Measurements from ENCODE around the gene ZNF438. TPM values are rescaled to one million over a fixed set of nuclear protein-coding genes. Genes with fewer than 3 reads are reported as not detected.

ZNF438 gene
- polyA plus RNA-seq, 3 donors = 5.4 to 11.1 (median 9.3) TPM

DNA sequence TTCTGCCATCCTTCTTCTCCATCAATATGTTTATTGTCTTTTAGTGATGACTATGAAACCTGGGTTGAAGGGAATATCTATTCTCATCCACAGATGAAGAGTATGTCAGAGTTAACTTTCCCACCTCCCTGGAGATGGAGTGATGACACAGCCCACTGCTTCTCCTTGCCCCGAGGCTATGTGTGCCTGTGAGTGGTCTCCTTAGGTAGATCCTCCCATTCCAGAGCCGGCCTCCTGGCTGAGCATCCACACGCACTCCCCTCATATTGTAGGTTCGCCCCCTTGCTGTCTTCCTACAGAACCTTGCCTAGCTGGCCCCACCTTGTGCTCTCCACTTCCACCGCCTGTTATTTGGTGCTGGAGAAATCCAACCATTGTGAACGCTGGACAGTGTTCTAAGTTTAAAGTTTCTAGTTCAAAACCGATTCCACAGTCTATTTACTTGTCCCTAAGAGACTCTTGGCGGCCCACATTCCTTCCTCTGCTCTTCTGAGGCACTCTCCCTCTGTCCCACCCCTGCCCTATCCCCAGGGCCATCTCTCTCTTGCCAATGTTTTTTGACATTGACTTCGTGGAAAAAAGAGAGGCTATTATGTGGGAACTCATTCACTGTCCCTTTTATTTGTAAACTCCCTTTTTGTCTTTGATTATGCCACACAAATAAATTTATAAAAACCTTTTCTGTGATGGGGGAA is 168.0 kb downstream of the ZNF438 start:
- H3K36me3 ChIP-seq (replicated peaks in 1 of 2; ENCODE audit: control insufficient read depth in 1 of 2, insufficient read depth in 2 of 2, low read length in 2 of 2) = peaks cover 3 to 4% of the 10 kb centered on the region in 2 donors
- intact Hi-C loops (cut with micrococcal nuclease) = loop anchor here in 1 of 2 donors (10.0 kb wide), 1 partner anchor 51 kb away; no protein-coding TSS in a partner anchor
- H3K27me3 ChIP-seq (ENCODE audit: control insufficient read depth in 2 of 2, insufficient read depth in 2 of 2, low read length in 2 of 2) = no peaks in the 10 kb centered on the region
- no peak overlapping the region for H3K4me2 ChIP-seq (replicated peaks; ENCODE audit: extremely low read depth, low read length, poor library complexity, severe bottlenecking)
- H3K4me3 Mint-ChIP-seq = no peak overlapping the region
- WGBS (ENCODE audit: insufficient coverage) = 84% methylated on average over 4 of the region's 9 CpGs
- peak overlapping the region in 5 of 7 donors; percentile 17 to 84 (median 68) for H3K27ac Mint-ChIP-seq
- peak overlapping the region in 1 of 2 donors; percentile 57 for H3K27ac ChIP-seq (ENCODE audit: low read depth in 1 of 2, low read length in 2 of 2)
- DNase-seq = no peak
- TF ChIP-seq, protein P1, sequence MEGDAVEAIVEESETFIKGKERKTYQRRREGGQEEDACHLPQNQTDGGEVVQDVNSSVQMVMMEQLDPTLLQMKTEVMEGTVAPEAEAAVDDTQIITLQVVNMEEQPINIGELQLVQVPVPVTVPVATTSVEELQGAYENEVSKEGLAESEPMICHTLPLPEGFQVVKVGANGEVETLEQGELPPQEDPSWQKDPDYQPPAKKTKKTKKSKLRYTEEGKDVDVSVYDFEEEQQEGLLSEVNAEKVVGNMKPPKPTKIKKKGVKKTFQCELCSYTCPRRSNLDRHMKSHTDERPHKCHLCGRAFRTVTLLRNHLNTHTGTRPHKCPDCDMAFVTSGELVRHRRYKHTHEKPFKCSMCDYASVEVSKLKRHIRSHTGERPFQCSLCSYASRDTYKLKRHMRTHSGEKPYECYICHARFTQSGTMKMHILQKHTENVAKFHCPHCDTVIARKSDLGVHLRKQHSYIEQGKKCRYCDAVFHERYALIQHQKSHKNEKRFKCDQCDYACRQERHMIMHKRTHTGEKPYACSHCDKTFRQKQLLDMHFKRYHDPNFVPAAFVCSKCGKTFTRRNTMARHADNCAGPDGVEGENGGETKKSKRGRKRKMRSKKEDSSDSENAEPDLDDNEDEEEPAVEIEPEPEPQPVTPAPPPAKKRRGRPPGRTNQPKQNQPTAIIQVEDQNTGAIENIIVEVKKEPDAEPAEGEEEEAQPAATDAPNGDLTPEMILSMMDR (IDR thresholded peaks at IDR 0.05) = no peak
- no peaks in the 10 kb centered on the region for H3K9me3 ChIP-seq (replicated peaks in 1 of 2; ENCODE audit: control insufficient read depth in 1 of 2, insufficient read depth in 1 of 2, low read length in 2 of 2)
- H3K9me3 Mint-ChIP-seq = peaks cover 0 to 4% (median 0%) of the 10 kb centered on the region in 7 donors
- H3K36me3 Mint-ChIP-seq = peaks cover 15 to 27% of the 10 kb centered on the region in 2 donors
- no peaks in the 10 kb centered on the region for H4K20me1 ChIP-seq (ENCODE audit: insufficient read depth, low read length)
- peaks cover 68% of the 10 kb centered on the region for H3K4me1 Mint-ChIP-seq
- peaks cover 44 to 60% of the 10 kb centered on the region in 2 donors for H3K4me1 ChIP-seq (ENCODE audit: control insufficient read depth in 1 of 2, insufficient read depth in 2 of 2, low read length in 2 of 2)
- H3K79me2 ChIP-seq (ENCODE audit: insufficient read depth, low read length) = peaks cover 5% of the 10 kb centered on the region
- no peak overlapping the region for H3K4me3 ChIP-seq (replicated peaks in 1 of 3; ENCODE audit: low read depth in 2 of 3, low read length in 3 of 3)
- H3K27me3 Mint-ChIP-seq (ENCODE audit: low read depth in 3 of 3) = no peaks in the 10 kb centered on the region
- H3K9ac ChIP-seq (ENCODE audit: insufficient read depth, low read length, poor library complexity, severe bottlenecking) = no peak overlapping the region
- no peak overlapping the region for H2AFZ ChIP-seq (ENCODE audit: insufficient read depth, low read depth, low read length, poor library complexity, severe bottlenecking)

DNA sequence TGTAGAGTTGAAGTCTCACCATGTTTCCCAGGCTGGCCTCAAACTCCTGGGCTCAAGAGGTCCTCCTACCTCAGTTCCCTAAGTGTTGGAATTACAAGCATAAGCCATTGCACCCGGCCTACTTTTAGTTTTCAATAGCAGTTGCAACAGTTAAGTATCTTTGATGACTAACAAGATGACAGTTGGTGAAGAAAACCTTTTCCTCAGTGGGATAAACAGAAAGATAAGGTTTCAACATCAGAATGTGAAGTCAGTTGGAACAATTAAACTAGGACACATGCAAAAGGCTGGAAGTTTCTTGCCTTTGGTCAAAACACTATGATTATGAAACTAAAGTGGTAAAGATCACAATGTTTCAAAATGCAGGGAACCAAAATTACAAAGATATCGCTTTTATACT is 169.2 kb downstream of the ZNF438 start:
- H2AFZ ChIP-seq (ENCODE audit: insufficient read depth, low read depth, low read length, poor library complexity, severe bottlenecking) = no peak overlapping the region
- no peaks in the 10 kb centered on the region for H3K9me3 ChIP-seq (replicated peaks in 1 of 2; ENCODE audit: control insufficient read depth in 1 of 2, insufficient read depth in 1 of 2, low read length in 2 of 2)
- no peaks in the 10 kb centered on the region for H3K36me3 ChIP-seq (replicated peaks in 1 of 2; ENCODE audit: control insufficient read depth in 1 of 2, insufficient read depth in 2 of 2, low read length in 2 of 2)
- H3K27me3 ChIP-seq (ENCODE audit: control insufficient read depth in 2 of 2, insufficient read depth in 2 of 2, low read length in 2 of 2) = no peaks in the 10 kb centered on the region
- intact Hi-C loops (cut with micrococcal nuclease) = loop anchor here in 1 of 2 donors (10.0 kb wide), 1 partner anchor 52 kb away; no protein-coding TSS in a partner anchor
- no peak overlapping the region for H3K9ac ChIP-seq (ENCODE audit: insufficient read depth, low read length, poor library complexity, severe bottlenecking)
- H3K4me3 ChIP-seq (replicated peaks in 1 of 3; ENCODE audit: low read depth in 2 of 3, low read length in 3 of 3) = no peak overlapping the region
- H3K4me2 ChIP-seq (replicated peaks; ENCODE audit: extremely low read depth, low read length, poor library complexity, severe bottlenecking) = no peak overlapping the region
- peaks cover 13 to 21% of the 10 kb centered on the region in 2 donors for H3K36me3 Mint-ChIP-seq
- H3K4me1 Mint-ChIP-seq = peaks cover 80% of the 10 kb centered on the region
- DNase-seq = peak in 1 of 3 donors; percentile 10
- TF ChIP-seq, protein P1 (IDR thresholded peaks at IDR 0.05) = no peak
- WGBS (ENCODE audit: insufficient coverage) = no CpG with 5 or more reads among the region's 2 CpGs
- no peaks in the 10 kb centered on the region for H3K27me3 Mint-ChIP-seq (ENCODE audit: low read depth in 3 of 3)
- no peaks in the 10 kb centered on the region for H4K20me1 ChIP-seq (ENCODE audit: insufficient read depth, low read length)
- peak overlapping the region in 1 of 2 donors; percentile 57 for H3K27ac ChIP-seq (ENCODE audit: low read depth in 1 of 2, low read length in 2 of 2)
- no peak overlapping the region for H3K4me3 Mint-ChIP-seq
- H3K4me1 ChIP-seq (ENCODE audit: control insufficient read depth in 1 of 2, insufficient read depth in 2 of 2, low read length in 2 of 2) = peaks cover 56 to 71% of the 10 kb centered on the region in 2 donors
- H3K27ac Mint-ChIP-seq = peak overlapping the region in 6 of 7 donors; percentile 5 to 85 (median 50)
- peaks cover 0 to 4% (median 0%) of the 10 kb centered on the region in 7 donors for H3K9me3 Mint-ChIP-seq
- H3K79me2 ChIP-seq (ENCODE audit: insufficient read depth, low read length) = peaks cover 5% of the 10 kb centered on the region
